OCI-LY7 (cell line): ENCODE measurements around the gene MYRFL.

ENCODE experiments used
- EZH2phosphoT487 ChIP-seq: fragments of 200-600 bp; sonication (generic); IDR thresholded peaks from 2 replicates; pipeline ENCODE4 v1.6.1; 2018; ENCODE audit warnings: low read depth, borderline replicate concordance, mild to moderate bottlenecking, mixed run types, antibody characterized with exemption, low read length, moderate library complexity, mixed read lengths
- TF ChIP-seq, protein P1 (sequence below): fragments of 200-600 bp; sonication (generic); conservative IDR thresholded peaks from 2 replicates; pipeline ENCODE4 v1.5.1; 2014; ENCODE audit warnings: mild to moderate bottlenecking, antibody characterized with exemption, low read length, moderate library complexity, mixed read lengths

GRCh38 chr12:69836015-69836414 is 11.0 kb downstream of the MYRFL start:
- TF ChIP-seq, protein P1, sequence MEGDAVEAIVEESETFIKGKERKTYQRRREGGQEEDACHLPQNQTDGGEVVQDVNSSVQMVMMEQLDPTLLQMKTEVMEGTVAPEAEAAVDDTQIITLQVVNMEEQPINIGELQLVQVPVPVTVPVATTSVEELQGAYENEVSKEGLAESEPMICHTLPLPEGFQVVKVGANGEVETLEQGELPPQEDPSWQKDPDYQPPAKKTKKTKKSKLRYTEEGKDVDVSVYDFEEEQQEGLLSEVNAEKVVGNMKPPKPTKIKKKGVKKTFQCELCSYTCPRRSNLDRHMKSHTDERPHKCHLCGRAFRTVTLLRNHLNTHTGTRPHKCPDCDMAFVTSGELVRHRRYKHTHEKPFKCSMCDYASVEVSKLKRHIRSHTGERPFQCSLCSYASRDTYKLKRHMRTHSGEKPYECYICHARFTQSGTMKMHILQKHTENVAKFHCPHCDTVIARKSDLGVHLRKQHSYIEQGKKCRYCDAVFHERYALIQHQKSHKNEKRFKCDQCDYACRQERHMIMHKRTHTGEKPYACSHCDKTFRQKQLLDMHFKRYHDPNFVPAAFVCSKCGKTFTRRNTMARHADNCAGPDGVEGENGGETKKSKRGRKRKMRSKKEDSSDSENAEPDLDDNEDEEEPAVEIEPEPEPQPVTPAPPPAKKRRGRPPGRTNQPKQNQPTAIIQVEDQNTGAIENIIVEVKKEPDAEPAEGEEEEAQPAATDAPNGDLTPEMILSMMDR: no peak
- TF ChIP-seq EZH2phosphoT487: no peak
